Hepatic stellate cell (primary cell): ENCODE data around the gene ZP2.
"Not testable (repeated sequence)": the region's sequence is repeated elsewhere in the genome, so short reads cannot be mapped to it uniquely, and the experiment has no call there.

ENCODE experiments used
- DNase-seq: peaks from one replicate; pipeline ENCODE4 v3.0.0; 2011; ENCODE audit warnings: low spot score

ZP2 gene

DNA sequence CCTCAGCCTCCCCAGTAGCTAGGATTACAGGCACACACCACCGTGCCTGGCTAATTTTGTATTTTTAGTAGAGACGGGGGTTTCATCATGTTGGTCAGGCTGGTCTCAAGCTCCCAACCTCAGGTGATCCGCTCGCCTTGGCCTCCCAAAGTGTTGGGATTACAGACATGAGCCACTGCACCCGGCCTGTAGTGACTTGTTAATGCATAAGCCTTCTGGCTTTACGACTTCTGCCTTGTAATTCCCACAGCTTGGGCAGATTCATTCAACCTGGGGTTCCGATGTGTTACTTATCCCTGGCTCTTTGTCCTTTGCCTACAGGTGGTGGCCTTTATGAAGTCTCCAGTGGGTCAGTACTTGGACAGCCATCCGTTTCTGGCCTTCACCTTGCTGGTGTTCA is 41.3 kb downstream of the ZP2 start:
- not testable (repeated sequence) for DNase-seq

- peak; percentile 36 for DNase-seq
These were observed 42.0 kb downstream of the ZP2 start for GRCh38 chr16:21169249-21169981.

DNA sequence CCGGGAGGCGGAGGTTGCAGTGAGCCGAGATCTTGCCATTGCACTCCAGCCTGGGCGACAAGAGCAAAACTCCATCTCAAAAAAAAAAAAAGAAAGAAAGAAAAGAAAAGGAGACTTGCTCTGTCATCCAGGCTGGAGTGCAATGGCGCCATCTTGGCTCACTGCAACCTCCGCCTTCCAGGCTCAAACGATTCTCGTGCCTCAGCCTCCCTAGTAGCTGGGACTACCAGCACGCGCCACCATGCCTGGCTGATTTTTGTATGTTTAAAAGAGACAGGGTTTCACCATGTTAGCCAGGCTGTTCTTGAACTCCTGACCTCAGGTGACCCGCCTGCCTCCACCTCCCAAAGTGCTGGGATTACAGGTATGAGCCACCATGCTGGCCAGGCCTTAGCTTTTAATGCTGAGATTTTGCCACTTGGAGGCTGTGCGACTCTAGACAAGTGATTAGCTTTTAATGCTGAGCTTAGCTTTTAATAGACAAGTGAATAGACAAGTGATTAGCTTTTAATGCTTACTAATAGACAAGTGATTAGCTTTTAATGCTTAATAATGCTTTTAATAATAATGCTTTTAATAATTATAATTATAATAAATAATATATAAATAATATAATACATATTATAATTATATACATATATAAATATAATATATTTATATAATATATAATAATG is 43.3 kb downstream of the ZP2 start:
- no peak for DNase-seq

GRCh38 chr16:21167360-21167759 is 44.0 kb downstream of the ZP2 start:
- peak; percentile 63 for DNase-seq

- no peak for DNase-seq
These were observed 44.8 kb downstream of the ZP2 start for GRCh38 chr16:21166561-21166961.

DNA sequence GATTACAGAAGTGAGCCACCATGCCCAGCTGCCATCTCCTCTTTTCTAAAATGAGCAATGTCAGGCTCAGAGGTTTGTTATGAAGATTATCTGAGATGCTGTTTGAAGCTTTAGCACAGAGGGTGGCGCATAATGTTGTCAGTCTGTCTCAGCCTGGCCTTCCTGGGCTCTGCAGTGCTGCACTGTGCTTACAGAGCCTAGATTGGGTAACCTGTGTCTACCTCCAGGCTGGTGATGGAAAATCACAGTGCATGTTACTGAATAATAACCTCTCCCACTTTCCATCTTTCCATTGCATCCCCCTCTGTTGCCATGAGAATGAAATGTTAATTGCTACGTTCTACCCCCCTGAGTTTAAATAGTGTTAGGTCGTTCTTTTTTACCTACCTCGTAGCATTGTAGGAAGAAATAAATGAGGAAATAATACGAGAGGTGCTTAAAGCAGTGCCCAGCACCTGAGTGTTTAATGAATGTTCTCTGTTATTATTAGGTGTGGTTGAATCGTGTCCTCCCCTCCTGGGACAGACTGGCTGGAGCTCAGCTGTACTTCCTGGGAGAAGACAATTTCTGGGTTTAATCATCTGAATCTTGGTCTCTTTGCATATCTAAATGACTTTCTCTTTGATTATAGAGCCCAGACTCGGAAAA is 46.7 kb downstream of the ZP2 start:
- no peak for DNase-seq

DNA sequence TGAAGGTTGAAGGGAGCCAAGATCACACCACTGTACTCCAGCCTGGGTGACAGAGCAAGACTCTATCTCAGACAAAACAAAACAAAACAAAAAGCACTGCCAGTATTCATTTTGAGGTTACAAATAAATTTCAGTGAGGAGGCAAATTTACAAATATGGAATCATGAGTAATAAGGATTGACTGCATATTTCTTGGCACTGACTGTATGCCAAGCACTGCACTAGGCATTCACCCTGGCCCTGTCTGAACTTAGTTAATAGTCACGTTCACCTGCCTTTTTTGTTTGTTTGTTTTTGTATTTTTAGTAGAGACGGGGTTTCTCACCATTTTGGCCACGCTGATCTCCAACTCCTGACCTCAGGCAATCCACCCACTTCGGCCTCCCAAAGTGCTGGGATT is 47.8 kb downstream of the ZP2 start:
- DNase-seq, result no peak

- DNase-seq, result no peak
These were observed 48.7 kb downstream of the ZP2 start for GRCh38 chr16:21162661-21163151.

DNA sequence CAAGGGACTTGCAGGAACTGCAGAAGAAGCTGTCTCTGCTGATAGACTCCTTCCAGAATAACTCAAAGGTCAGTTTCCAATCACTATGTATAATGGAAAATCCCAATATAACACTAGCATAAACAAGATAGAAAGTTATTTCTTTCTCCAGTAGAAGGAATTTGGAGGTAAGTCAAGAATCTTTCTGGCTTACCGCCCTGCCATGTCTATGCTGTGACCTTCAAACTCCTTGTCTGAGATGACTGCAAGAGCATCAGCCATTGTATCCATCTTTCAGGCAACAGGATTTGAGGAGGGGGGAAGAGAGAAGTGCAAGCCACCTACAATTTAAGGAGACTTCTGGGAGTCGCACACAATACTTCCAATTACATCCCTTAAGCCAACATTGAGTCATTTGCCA is 50.2 kb downstream of the ZP2 start:
- DNase-seq, result no peak

- DNase-seq, result no peak
These were observed 51.1 kb downstream of the ZP2 start for GRCh38 chr16:21160276-21160675.

DNA sequence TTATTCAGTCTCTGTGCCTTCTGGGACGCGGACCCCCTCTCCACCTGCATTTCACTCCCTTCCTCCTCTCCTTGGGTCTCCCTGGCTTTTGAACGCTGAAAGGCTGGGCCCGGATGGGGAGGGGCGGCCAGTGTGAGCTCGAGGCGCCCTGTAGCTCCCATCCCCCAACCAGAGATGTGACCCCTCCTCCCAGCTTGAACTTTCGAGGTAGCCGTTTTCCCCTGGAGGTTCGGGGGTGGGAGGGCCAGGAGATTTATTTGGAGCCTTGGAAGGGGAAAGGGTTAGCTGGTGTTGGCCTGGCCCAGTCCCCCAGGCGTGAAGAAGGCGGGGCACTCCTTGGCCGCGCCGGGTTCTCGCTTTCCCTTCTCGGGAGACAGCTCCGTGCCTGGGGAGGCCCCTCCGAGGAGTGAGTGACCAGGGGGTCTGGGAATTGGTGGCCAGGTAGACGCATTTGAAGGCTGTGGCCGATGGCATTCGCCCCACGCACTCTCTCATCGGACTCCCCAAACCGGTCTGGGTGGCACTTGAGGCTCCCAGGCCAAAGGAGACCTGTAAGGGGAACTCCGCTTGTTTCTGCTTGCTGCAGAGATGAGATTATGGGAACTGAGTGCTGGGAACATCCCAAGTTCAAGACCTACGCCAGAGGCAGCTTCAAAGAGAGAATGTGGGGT is 52.0 kb downstream of the ZP2 start:
- no peak for DNase-seq

DNA sequence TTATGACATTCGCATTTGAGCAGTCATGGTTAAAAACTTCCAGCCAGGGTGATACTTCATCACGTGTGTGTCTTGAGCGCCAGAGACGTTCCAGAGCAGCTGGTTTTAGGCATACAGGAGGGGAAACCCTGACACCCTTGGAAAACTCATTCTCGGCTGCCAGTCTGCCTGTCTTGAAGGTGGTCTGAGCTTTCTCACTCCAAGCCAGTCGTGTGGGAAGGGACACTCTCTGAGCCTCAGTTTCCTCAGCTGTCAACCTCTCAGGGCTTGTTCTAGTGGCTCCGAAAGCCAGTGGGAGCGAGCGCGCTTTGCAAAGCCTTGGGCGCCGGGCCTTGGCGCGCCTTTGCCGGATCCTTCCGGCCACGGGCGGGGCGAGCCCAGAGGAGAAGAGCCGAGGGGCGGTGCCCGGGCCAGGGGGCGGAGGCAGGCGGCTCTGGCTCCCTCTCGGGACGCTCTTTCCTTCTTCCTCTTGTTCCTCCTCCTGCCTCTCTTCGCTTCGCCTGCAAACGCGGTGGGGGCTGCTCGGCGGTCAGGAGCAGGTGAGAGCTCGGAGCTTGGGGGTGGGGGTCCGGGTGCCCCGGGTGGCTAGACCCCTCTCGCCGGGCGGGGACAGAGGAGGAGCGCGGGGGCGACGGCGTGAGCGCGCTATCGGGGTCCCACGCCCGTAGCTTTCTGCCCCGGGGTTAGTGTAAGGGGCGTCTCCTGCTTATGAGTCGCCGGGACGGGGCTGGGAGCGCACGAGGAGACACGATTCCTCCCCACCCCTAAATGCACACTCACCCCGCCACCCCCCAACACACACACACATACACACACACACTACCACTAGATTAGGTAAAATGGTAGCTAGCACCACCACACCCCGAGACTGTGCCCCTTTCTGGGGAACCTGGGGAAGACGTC is 52.9 kb downstream of the ZP2 start, which contains the start of gene LDAF1:
LDAF1 (plus strand) TSS at position 467 of the 903 bp plus-strand sequence. CDS start 2,509 bp downstream, outside the sequence.
- DNase-seq, result peak; percentile 86

GRCh38 chr16:21157632-21158031 is 53.7 kb downstream of the ZP2 start:
- no peak for DNase-seq

DNA sequence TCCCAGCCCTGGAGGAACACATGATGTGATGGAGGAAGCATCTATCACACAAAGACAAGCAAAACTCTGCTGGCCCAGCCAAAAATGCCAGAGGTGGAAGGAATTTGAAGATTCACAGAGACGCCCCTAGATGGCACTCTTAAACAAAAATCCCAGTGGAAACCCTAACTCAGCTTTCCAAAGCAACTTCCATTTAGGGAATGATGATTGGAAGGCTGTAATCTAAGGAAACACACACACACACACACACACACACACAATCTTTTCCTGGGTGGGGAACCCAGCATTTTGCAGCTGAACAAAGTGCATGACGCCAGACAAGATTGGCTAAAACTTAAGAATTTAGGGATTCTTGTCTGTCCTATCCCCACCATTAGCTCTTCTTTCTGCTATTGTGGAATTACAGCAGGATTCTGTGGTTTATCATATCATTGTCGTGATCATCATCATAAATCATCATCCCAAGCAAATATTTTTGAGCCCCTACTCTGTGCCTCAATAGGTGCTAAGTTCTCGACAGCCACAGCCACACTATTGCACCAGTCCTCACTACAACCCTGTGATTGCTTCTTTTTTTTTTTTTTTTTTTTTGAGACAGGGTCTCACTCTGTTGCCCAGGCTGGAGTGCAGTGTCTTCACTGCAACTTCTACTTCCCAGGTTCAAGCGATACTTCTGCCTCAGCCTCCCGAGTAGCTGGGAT is 54.5 kb downstream of the ZP2 start:
- peak; percentile 76 for DNase-seq

GRCh38 chr16:21156011-21156410 is 55.4 kb downstream of the ZP2 start:
- not testable (repeated sequence) for DNase-seq

DNA sequence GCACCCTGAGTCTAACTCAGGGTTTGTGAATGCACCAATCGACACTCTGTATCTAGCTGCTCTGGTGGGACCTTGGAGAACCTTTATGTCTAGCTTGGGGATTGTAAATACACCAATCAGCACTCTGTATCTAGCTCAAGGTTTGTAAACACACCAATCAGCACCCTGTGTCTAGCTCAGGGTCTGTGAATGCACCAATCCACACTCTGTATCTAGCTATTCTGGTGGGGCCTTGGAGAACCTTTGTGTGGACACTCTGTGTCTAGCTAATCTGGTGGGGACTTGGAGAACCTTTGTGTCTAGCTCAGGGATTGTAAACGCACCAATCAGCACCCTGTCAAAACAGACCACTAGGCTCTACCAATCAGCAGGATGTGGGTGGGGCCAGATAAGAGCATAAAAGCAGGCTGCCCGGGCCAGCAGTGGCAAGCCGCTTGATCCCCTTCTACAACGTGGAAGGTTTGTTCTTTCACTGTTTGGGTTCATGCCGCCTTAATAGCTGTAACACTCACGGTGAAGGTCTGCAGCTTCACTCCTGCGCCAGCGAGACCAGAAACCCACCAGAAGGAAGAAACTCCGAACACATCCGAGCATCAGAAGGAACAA is 58.1 kb downstream of the ZP2 start:
- DNase-seq, result not testable (repeated sequence)

DNA sequence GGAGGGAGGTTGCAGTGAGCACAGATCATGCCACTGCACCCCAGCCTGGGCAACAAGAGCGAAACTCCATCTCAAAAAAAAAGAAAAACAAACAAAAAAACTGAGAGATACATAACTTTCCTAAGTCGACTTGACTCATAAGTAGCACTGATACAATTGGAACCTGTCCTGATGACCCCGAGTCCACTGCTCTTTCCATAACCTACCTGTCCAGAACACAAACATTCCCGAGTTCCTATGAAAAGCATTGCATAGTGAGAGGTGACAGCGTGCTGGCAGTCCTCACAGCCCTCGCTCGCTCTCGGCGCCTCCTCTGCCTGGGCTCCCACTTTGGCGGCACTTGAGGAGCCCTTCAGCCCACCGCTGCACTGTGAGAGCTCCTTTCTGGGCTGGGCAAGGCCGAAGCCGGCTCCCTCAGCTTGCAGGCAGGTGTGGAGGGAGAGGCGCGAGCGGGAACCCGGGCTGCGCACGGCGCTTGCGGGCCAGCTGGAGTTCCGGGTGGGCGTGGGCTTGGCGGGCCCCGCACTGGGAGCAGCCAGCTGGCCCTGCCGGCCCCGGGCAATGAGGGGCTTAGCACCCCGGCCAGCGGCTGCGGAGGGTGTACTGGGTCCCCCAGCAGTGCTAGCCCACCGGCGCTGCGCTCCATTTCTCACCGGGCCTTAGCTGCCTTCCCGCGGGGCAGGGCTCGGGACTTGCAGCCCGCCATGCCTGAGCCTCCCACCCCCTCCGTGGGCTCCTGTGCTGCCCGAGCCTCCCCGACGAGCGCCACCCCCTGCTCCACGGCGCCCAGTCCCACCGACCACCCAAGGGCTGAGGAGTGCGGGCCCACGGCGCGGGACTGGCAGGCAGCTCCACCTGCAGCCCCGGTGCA is 59.0 kb downstream of the ZP2 start:
- DNase-seq, result not testable (repeated sequence)

GRCh38 chr16:21150375-21151001 is 60.9 kb downstream of the ZP2 start, which contains the start of gene DNAH3:
Gene DNAH3 (minus strand): TSS chr16:21150846. CDS start chr16:21150319, 527 bp downstream.
- DNase-seq, result no peak
